Measurements from ENCODE around the gene ALB. TPM values are rescaled to one million over a fixed set of nuclear protein-coding genes. Genes with fewer than 3 reads are reported as not detected.

Gene ALB
- total RNA-seq, 2 donors from 2014 or later = 1.4 to 3.5 TPM

DNA sequence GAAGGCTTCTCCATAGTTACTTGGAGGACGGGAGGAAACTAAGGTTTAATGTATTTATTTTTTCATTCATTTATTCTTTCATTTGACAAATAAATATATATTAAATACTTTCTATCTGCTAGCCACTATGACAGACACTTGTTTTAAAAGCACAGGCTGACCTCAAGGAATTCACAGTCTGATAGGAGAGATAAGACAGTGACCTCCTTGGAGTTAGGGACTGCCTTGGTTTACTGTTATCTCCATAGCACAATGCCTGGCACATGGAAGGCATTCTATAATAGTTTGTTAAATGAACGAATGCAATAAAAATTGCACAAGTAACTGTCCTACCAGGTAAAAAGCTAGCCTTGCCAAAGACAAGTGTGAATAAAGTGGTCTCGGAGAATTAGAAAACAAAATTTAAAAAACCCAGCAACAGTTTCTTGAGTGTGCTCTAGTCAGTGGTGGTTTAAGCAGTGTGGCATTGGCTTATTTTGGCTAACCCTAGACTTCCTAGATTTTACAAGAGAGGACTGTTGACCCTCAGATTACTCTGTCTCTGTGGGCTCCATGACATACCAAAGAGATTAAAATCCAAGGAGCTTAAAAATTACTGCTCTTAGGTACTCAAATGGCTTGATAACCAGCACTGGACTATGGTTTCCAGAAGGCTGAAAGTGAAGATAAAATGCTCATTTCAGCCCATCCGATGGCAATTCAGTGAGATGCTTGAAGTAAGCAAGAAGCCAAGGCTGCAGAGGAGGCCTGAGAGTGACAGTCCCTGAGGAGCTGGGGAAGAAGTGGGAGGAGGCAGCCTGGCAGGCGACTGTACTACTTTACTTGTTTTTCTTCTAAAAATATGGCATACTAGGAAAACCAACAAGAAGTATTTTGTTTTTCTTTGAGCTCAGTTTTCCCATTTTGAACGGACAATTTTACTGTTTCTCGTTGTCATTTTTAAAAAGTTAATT lies 41.6 kb downstream of the ALB start:
- Histone ChIP-seq H3K9me3 (ENCODE audit: control insufficient read depth, low read length) (no peaks in the 10 kb centered on the region), H3K27ac (ENCODE audit: low read depth, low read length) (no peak overlapping the region), H3K4me3 (ENCODE audit: low read length) (no peak overlapping the region), H3K36me3 (ENCODE audit: control insufficient read depth, insufficient read depth, low read length) (no peaks in the 10 kb centered on the region), H3K4me1 (ENCODE audit: control insufficient read depth, insufficient read depth, low read length) (peaks cover 10% of the 10 kb centered on the region), H3K9ac (ENCODE audit: extremely low read depth, low read length, poor library complexity, severe bottlenecking) (no peak overlapping the region), H3K27me3 (ENCODE audit: control insufficient read depth, insufficient read depth, low read length, poor library complexity, severe bottlenecking) (peaks cover 53% of the 10 kb centered on the region)
- WGBS, 2 experiments (ENCODE audit: insufficient coverage in 1 of 2, insufficient read length in 1 of 2) = 93% methylated on average over 5 to 6 of the region's 7 CpGs
- no peak for DNase-seq
- Mint-ChIP-seq H3K4me3 (no peak overlapping the region), H3K9me3 (no peaks in the 10 kb centered on the region), H3K4me1 (peaks cover 19% of the 10 kb centered on the region), H3K36me3 (ENCODE audit: low read depth) (no peaks in the 10 kb centered on the region), H3K27ac (no peak overlapping the region), H3K27me3 (ENCODE audit: insufficient read depth) (peaks cover 48% of the 10 kb centered on the region)
- TF ChIP-seq, protein P1, sequence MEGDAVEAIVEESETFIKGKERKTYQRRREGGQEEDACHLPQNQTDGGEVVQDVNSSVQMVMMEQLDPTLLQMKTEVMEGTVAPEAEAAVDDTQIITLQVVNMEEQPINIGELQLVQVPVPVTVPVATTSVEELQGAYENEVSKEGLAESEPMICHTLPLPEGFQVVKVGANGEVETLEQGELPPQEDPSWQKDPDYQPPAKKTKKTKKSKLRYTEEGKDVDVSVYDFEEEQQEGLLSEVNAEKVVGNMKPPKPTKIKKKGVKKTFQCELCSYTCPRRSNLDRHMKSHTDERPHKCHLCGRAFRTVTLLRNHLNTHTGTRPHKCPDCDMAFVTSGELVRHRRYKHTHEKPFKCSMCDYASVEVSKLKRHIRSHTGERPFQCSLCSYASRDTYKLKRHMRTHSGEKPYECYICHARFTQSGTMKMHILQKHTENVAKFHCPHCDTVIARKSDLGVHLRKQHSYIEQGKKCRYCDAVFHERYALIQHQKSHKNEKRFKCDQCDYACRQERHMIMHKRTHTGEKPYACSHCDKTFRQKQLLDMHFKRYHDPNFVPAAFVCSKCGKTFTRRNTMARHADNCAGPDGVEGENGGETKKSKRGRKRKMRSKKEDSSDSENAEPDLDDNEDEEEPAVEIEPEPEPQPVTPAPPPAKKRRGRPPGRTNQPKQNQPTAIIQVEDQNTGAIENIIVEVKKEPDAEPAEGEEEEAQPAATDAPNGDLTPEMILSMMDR (conservative IDR thresholded peaks at IDR 0.05) = no peak

DNA sequence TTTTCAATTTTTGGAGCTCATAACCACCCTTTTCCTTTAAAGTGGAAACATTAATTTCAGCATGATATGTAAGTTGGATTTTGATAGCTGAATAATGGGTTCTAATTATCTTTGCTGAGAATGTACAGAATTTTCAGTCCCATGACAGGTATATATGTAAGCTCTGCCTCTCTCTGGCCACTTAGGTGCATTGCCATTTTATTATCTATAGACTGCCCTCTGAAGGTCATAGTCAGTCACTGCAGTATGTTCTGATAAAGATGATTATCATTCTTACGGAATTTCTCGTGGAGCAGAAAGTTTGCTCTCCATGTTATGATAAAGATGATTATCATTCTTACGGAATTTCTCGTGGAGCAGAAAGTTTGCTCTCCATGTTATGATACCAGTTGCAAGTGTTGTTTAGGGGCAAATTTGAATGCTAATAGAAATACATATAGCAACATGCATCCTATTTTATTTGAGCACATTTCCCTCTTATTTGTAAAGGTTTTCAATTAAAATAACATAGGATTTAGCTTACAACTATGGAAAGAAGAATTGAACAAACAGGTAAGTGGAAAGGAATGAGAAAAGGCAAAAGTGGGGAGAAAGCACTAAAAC lies 42.4 kb downstream of the ALB start:
- Histone ChIP-seq H3K27ac (ENCODE audit: low read depth, low read length) (no peak overlapping the region), H3K9me3 (ENCODE audit: control insufficient read depth, low read length) (no peaks in the 10 kb centered on the region), H3K4me3 (ENCODE audit: low read length) (no peak overlapping the region), H3K36me3 (ENCODE audit: control insufficient read depth, insufficient read depth, low read length) (no peaks in the 10 kb centered on the region), H3K4me1 (ENCODE audit: control insufficient read depth, insufficient read depth, low read length) (peaks cover 17% of the 10 kb centered on the region), H3K9ac (ENCODE audit: extremely low read depth, low read length, poor library complexity, severe bottlenecking) (no peak overlapping the region), H3K27me3 (ENCODE audit: control insufficient read depth, insufficient read depth, low read length, poor library complexity, severe bottlenecking) (peaks cover 57% of the 10 kb centered on the region)
- TF ChIP-seq, protein P1 (conservative IDR thresholded peaks at IDR 0.05) = peak; percentile 97
- Mint-ChIP-seq H3K4me1 (peaks cover 24% of the 10 kb centered on the region), H3K27me3 (ENCODE audit: insufficient read depth) (peaks cover 47% of the 10 kb centered on the region), H3K27ac (no peak overlapping the region), H3K4me3 (no peak overlapping the region), H3K9me3 (no peaks in the 10 kb centered on the region), H3K36me3 (ENCODE audit: low read depth) (no peaks in the 10 kb centered on the region)
- no peak for DNase-seq
- 68% methylated on average over 2 of the region's 4 CpGs; no CpG with 5 or more reads in 1 of the 2 experiments for WGBS, 2 experiments (ENCODE audit: insufficient coverage in 1 of 2, insufficient read length in 1 of 2)

DNA sequence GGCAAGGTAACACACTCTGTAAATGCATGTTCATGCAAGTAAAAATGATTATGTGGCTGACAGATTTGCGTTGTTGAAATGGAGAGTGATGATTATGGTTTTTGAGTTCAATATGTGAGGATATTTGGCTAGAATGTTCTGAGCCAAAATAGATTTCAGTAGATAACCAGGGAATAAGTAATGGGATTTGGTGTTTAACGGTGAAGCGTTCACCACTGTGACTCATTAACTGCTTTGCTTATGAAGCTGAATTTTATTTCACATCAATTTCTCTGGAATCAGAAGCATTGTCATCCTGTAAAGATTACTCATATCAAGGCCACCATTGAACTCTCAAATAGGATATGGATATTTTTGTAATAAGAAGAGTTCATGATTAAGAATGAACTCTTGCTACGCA lies 43.6 kb downstream of the ALB start:
- Mint-ChIP-seq H3K4me3 (no peak overlapping the region), H3K4me1 (peaks cover 32% of the 10 kb centered on the region), H3K36me3 (ENCODE audit: low read depth) (no peaks in the 10 kb centered on the region), H3K27me3 (ENCODE audit: insufficient read depth) (peaks cover 47% of the 10 kb centered on the region), H3K27ac (no peak overlapping the region), H3K9me3 (no peaks in the 10 kb centered on the region)
- Histone ChIP-seq H3K27ac (ENCODE audit: low read depth, low read length) (no peak overlapping the region), H3K4me1 (ENCODE audit: control insufficient read depth, insufficient read depth, low read length) (peaks cover 17% of the 10 kb centered on the region), H3K9me3 (ENCODE audit: control insufficient read depth, low read length) (no peaks in the 10 kb centered on the region), H3K36me3 (ENCODE audit: control insufficient read depth, insufficient read depth, low read length) (no peaks in the 10 kb centered on the region), H3K9ac (ENCODE audit: extremely low read depth, low read length, poor library complexity, severe bottlenecking) (no peak overlapping the region), H3K27me3 (ENCODE audit: control insufficient read depth, insufficient read depth, low read length, poor library complexity, severe bottlenecking) (peaks cover 57% of the 10 kb centered on the region), H3K4me3 (ENCODE audit: low read length) (no peak overlapping the region)
- DNase-seq = no peak
- WGBS, 2 experiments (ENCODE audit: insufficient coverage in 1 of 2, insufficient read length in 1 of 2) = 94 to 100% methylated on average over 1 to 3 of the region's 4 CpGs
- TF ChIP-seq, protein P1 (conservative IDR thresholded peaks at IDR 0.05) = no peak

Measured in endodermal cell (in vitro differentiated cells).